ENCODE results near the gene PSMD13. TPM values are rescaled to one million over a fixed set of nuclear protein-coding genes. Genes with fewer than 3 reads are reported as not detected.

The PSMD13 gene
- total RNA-seq, 1 experiment from 2014 or later = 141 TPM

DNA sequence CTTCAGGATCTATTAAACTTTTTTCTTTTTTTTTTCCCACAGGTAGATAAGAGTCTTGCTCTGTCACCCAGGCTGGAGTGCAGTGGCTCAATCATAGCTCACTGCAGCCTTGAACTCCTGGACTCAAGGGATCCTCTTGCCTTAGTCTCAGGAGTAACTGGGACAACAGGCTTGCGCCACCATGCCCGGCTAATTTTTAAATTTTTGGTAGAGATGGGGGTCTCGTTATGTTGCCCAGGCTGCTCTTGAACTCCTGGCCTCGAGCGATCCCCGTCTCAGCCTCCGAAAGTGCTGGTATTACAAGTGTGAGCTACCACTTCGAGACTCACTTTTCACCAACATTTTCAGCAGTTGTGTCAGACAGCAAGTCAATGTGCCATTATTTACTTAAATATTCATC is 1.6 kb upstream of the PSMD13 start:
- Mint-ChIP-seq H3K9me3 (no peaks in the 10 kb centered on the region; a peak in 1 of 5 replicates), H3K36me3 (ENCODE audit: insufficient read depth in 1 of 3, low read depth in 3 of 3) (peaks cover 3 to 13% (median 11%) of the 10 kb centered on the region in 3 experiments; a peak in 6 of 7 replicates), H3K4me1 (peaks cover 9 to 18% of the 10 kb centered on the region in 2 experiments), H3K27me3 (ENCODE audit: low read depth) (no peaks in the 10 kb centered on the region; the same call in 1 of the 2 replicates), H3K27ac (no peak overlapping the region), H3K4me3 (peak overlapping the region; percentile 95)
- no peak overlapping the region for H2AFZ ChIP-seq (ENCODE audit: low read length)
- no peaks in the 10 kb centered on the region for H3K9me3 ChIP-seq (ENCODE audit: control insufficient read depth, low read depth, low read length)
- no peak overlapping the region for H2BK20ac ChIP-seq (ENCODE audit: low read depth, low read length, poor library complexity, severe bottlenecking)
- peaks cover 6% of the 10 kb centered on the region for H3K23me2 ChIP-seq (ENCODE audit: insufficient read length, low read depth, low read length, poor library complexity, severe bottlenecking)
- no peak overlapping the region for H2BK5ac ChIP-seq (ENCODE audit: insufficient read length, low read length)
- no peak overlapping the region for H3K23ac ChIP-seq (ENCODE audit: insufficient read length, low read depth, low read length)
- H2BK15ac ChIP-seq (ENCODE audit: low read depth, low read length) = no peak overlapping the region
- peak overlapping the region; percentile 88 for H3K4me2 ChIP-seq (ENCODE audit: insufficient read depth, insufficient read length, low read length)
- H3K27ac ChIP-seq (ENCODE audit: insufficient read length, low read depth, low read length) = no peak overlapping the region
- no peaks in the 10 kb centered on the region for H4K20me1 ChIP-seq (ENCODE audit: control insufficient read depth, insufficient read depth, insufficient read length)
- H4K8ac ChIP-seq (replicated peaks; ENCODE audit: insufficient read length, low read depth, low read length) = no peak overlapping the region
- H3K56ac ChIP-seq (ENCODE audit: insufficient read length, low read depth, low read length) = no peak overlapping the region
- TF ChIP-seq, protein P1, sequence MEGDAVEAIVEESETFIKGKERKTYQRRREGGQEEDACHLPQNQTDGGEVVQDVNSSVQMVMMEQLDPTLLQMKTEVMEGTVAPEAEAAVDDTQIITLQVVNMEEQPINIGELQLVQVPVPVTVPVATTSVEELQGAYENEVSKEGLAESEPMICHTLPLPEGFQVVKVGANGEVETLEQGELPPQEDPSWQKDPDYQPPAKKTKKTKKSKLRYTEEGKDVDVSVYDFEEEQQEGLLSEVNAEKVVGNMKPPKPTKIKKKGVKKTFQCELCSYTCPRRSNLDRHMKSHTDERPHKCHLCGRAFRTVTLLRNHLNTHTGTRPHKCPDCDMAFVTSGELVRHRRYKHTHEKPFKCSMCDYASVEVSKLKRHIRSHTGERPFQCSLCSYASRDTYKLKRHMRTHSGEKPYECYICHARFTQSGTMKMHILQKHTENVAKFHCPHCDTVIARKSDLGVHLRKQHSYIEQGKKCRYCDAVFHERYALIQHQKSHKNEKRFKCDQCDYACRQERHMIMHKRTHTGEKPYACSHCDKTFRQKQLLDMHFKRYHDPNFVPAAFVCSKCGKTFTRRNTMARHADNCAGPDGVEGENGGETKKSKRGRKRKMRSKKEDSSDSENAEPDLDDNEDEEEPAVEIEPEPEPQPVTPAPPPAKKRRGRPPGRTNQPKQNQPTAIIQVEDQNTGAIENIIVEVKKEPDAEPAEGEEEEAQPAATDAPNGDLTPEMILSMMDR (conservative IDR thresholded peaks at IDR 0.05) = no peak
- no peak overlapping the region for H2BK12ac ChIP-seq (ENCODE audit: insufficient read length, low read depth, low read length)
- no peaks in the 10 kb centered on the region; the same call in 1 of the 2 replicates for H3K4me1 ChIP-seq (ENCODE audit: insufficient read depth, low read length)
- no peak overlapping the region for H2BK120ac ChIP-seq (ENCODE audit: low read depth, low read length, poor library complexity, severe bottlenecking)
- H3K9ac ChIP-seq (ENCODE audit: extremely low read depth, insufficient read length, low read length) = peak overlapping the region; percentile 84
- H3K4ac ChIP-seq (ENCODE audit: low read depth, low read length) = no peak overlapping the region
- H3K79me1 ChIP-seq (ENCODE audit: insufficient read depth, low read depth, low read length, poor library complexity, severe bottlenecking) = peaks cover 4% of the 10 kb centered on the region
- no peak overlapping the region for H3T11ph ChIP-seq (ENCODE audit: low read length)
- peaks cover 6% of the 10 kb centered on the region; the same call in 1 of the 2 replicates for H3K79me2 ChIP-seq (ENCODE audit: insufficient read depth, low read length)
- H3K18ac ChIP-seq (ENCODE audit: insufficient read length, low read depth, low read length) = no peak overlapping the region
- H4K91ac ChIP-seq (ENCODE audit: insufficient read length, low read depth, low read length) = no peak overlapping the region
- no peak for DNase-seq
- no peak overlapping the region for H3K14ac ChIP-seq (ENCODE audit: insufficient read depth, low read length)
- H4K5ac ChIP-seq (ENCODE audit: insufficient read length, low read depth, low read length) = no peak overlapping the region
- no peaks in the 10 kb centered on the region; the same call in 1 of the 2 replicates for H3K27me3 ChIP-seq (ENCODE audit: insufficient read depth, low read length)
- WGBS (ENCODE audit: extremely low coverage, insufficient read length, low lambda C conversion rate) = no CpG with 5 or more reads among the region's 8 CpGs
- no peak overlapping the region for H2AK5ac ChIP-seq (ENCODE audit: insufficient read length, low read length)

Measured in H9 (cell line).